HEK293T (cell line): ENCODE results near the gene INPP5A.

ENCODE experiments used
- CTCF ChIA-PET: fragments of 350-600 bp; formaldehyde crosslinking; extraction: SDS; loops from one replicate; lab custom pipeline; 2021; ENCODE audit warnings: antibody characterized with exemption, inconsistent platforms; lab: Yijun Ruan, JAX
- POLR2A ChIA-PET: fragments of 350-600 bp; formaldehyde crosslinking; extraction: SDS; loops from one replicate; lab custom pipeline; 2020; ENCODE audit warnings: antibody characterized with exemption, inconsistent platforms; lab: Yijun Ruan, JAX
- DNase-seq: peaks from one replicate; pipeline ENCODE4 v3.0.0; 2012; ENCODE audit warnings: mixed read lengths; ENCODE audit errors: extremely low spot score
- ARNT ChIP-seq: fragments of 450-650 bp; IDR thresholded peaks from 2 replicates; pipeline ENCODE4 v1.6.1; 2017; ENCODE audit warnings: mild to moderate bottlenecking
- BHLHE40 ChIP-seq: fragments of 450-650 bp; IDR thresholded peaks from 2 replicates; pipeline ENCODE4 v1.6.1; 2016; ENCODE audit warnings: mild to moderate bottlenecking, moderate library complexity, borderline replicate concordance
- CTBP1 ChIP-seq: fragments of 450-650 bp; IDR thresholded peaks from 2 replicates; pipeline ENCODE4 v1.6.1; 2016; ENCODE audit warnings: borderline replicate concordance
- ELF4 ChIP-seq: fragments of 450-650 bp; IDR thresholded peaks from 2 replicates; pipeline ENCODE4 v1.6.1; 2017; ENCODE audit warnings: antibody characterized with exemption
- FOXA1 ChIP-seq: fragments of 450-650 bp; IDR thresholded peaks from 2 replicates; pipeline ENCODE4 v1.6.1; 2016; ENCODE audit warnings: mild to moderate bottlenecking
- FOXK2 ChIP-seq: fragments of 450-650 bp; IDR thresholded peaks from 2 replicates; pipeline ENCODE4 v1.6.1; 2016; ENCODE audit warnings: mild to moderate bottlenecking
- FOXM1 ChIP-seq: fragments of 450-650 bp; IDR thresholded peaks from 2 replicates; pipeline ENCODE4 v1.6.1; 2017; ENCODE audit warnings: mild to moderate bottlenecking, borderline replicate concordance
- HDGF ChIP-seq: fragments of 450-650 bp; IDR thresholded peaks from 2 replicates; pipeline ENCODE4 v1.6.1; 2017; ENCODE audit warnings: antibody characterized with exemption, borderline replicate concordance
- L3MBTL2 ChIP-seq: fragments of 450-650 bp; conservative IDR thresholded peaks from 2 replicates; pipeline ENCODE4 v1.6.1; 2016; ENCODE audit warnings: mild to moderate bottlenecking
- LEF1 ChIP-seq: fragments of 450-650 bp; IDR thresholded peaks from 2 replicates; pipeline ENCODE4 v1.6.1; 2017; ENCODE audit warnings: mild to moderate bottlenecking, borderline replicate concordance
- NFRKB ChIP-seq: fragments of 450-650 bp; IDR thresholded peaks from 2 replicates; pipeline ENCODE4 v1.6.1; 2016; ENCODE audit warnings: mild to moderate bottlenecking, moderate library complexity
- SP1 ChIP-seq: fragments of 450-650 bp; IDR thresholded peaks from 2 replicates; pipeline ENCODE4 v1.6.1; 2017
- SUZ12 ChIP-seq: fragments of 450-650 bp; IDR thresholded peaks from 2 replicates; pipeline ENCODE4 v1.6.1; 2016; ENCODE audit warnings: mild to moderate bottlenecking
- TARDBP ChIP-seq: fragments of 450-650 bp; IDR thresholded peaks from 2 replicates; pipeline ENCODE4 v1.6.1; 2016
- ZNF384 ChIP-seq: fragments of 450-650 bp; IDR thresholded peaks from 2 replicates; pipeline ENCODE4 v1.6.1; 2016
- TF ChIP-seq, protein P1 (sequence below): fragments of 450-650 bp; IDR thresholded peaks from 2 replicates; pipeline ENCODE4 v1.6.1; 2016

INPP5A gene

DNA sequence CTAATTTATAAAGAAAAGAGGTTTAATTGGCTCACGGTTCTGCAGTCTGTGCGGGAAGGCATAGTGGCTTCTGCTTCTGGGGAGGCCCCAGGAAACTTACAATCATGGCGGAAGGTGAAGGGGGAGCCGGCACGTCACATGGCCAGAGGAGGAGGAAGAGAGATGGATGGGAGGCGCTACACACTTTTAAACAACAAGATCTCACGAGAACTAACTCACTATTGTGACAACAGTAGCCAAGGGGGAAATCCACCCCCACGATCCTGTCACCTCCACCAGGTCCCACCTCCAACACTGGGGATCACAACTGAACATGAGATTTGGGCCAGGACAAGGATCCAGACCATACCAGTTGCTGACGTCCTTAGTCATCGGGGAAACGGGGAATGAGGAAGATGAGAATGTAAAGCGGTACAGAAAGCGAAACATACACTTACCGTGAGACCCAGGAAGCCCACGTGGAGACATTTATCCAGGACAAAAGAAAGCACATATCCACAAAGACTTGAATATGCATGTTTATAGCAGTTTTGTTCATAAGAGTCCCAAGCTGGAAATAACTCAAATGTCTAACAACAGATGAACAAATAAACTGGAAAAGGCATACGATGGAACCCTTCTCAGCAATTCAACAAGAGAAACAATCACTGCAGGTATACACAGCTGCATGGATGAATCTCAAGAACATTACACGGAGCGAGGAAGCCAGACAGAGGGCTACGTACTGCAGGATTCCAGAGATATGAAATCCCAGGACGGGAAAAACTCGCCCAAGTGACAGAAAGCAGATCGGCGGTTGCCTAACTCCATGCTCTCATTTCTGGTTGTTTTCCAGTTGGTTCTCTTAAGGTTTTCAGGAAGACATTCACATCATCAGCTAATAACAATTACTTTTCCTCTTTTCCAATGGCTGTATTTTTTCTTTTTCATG is 26.2 kb upstream of the INPP5A start:
- TF ChIP-seq, protein P1, sequence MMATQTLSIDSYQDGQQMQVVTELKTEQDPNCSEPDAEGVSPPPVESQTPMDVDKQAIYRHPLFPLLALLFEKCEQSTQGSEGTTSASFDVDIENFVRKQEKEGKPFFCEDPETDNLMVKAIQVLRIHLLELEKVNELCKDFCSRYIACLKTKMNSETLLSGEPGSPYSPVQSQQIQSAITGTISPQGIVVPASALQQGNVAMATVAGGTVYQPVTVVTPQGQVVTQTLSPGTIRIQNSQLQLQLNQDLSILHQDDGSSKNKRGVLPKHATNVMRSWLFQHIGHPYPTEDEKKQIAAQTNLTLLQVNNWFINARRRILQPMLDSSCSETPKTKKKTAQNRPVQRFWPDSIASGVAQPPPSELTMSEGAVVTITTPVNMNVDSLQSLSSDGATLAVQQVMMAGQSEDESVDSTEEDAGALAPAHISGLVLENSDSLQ = no peak
- TF ChIP-seq BHLHE40 (no peak), L3MBTL2 (no peak), ZNF384 (no peak), CTBP1 (no peak), SP1 (no peak), FOXA1 (no peak), FOXK2 (no peak)
- DNase-seq = no peak
- ChIA-PET CTCF (interaction anchor here (0.7 to 0.8 kb wide), 2 partner anchors 60 to 116 kb away, joined by 4 read pairs; no protein-coding TSS in a partner anchor), POLR2A (no interaction called here)

GRCh38 chr10:132512052-132512442 is 25.5 kb upstream of the INPP5A start:
- TF ChIP-seq CTBP1 (no peak), HDGF (no peak), LEF1 (no peak), FOXM1 (no peak), ZNF384 (no peak), SUZ12 (no peak), FOXK2 (no peak), BHLHE40 (no peak), FOXA1 (no peak), ARNT (no peak), L3MBTL2 (no peak), TARDBP (no peak), ELF4 (no peak), NFRKB (no peak), SP1 (no peak)
- TF ChIP-seq, protein P1 = no peak
- no peak for DNase-seq
- ChIA-PET CTCF (interaction anchor here (0.6 to 0.8 kb wide), 3 partner anchors 45 to 116 kb away, joined by 3 to 4 read pairs (median 4); no protein-coding TSS in a partner anchor), POLR2A (no interaction called here)

DNA sequence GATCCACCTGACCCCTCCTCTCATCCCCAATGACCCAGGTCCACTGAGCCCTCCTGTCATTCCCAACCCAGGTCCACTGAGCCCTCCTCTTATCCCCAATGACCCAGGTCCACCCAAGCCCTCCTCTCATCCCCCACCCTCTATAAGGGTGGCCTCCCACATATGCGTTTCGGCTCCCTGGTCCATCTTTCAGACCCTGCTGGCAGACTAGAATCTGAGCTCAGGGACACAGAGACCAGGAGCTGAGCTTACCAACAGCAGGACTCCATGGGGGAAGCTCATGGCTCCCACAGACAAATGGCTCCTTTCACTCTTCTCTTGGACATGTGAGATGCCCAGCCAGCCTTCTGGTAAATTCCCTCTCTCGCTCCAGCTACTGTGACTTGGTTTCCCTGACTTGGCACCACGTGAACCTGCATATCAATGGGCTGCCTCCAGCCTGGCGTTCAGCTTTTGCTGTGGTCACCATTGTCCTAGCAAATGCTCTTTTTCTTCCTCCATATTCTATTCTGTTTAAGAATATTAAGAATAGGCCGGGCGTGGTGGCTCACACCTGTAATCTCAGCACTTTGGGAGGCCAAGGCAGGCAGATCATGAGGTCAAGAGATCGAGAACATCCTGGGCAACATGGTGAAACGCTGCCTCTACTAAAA is 24.8 kb upstream of the INPP5A start:
- POLR2A ChIA-PET = no interaction called here
- CTCF ChIA-PET = interaction anchor here (0.6 to 0.7 kb wide), 2 partner anchors 46 to 115 kb away, joined by 3 to 4 read pairs; no protein-coding TSS in a partner anchor
- DNase-seq = no peak
- no peak for TF ChIP-seq HDGF
- TF ChIP-seq, protein P1 = no peak
- TF ChIP-seq SUZ12 = no peak
- no peak for TF ChIP-seq TARDBP
- TF ChIP-seq CTBP1 = no peak
- TF ChIP-seq FOXA1 = no peak
- no peak for TF ChIP-seq FOXK2
- TF ChIP-seq LEF1 = no peak
- TF ChIP-seq L3MBTL2 = no peak
- TF ChIP-seq ZNF384 = no peak
- TF ChIP-seq BHLHE40 = no peak
- TF ChIP-seq ELF4 = no peak
- no peak for TF ChIP-seq SP1
- TF ChIP-seq NFRKB = no peak
- no peak for TF ChIP-seq ARNT
- TF ChIP-seq FOXM1 = no peak

- DNase-seq = no peak
- ChIA-PET POLR2A (no interaction called here), CTCF (no interaction called here)
- no peak for TF ChIP-seq NFRKB
- no peak for TF ChIP-seq CTBP1
- TF ChIP-seq FOXM1 = no peak
- TF ChIP-seq LEF1 = no peak
- no peak for TF ChIP-seq L3MBTL2
- TF ChIP-seq FOXK2 = no peak
- no peak for TF ChIP-seq ZNF384
- TF ChIP-seq SP1 = no peak
- no peak for TF ChIP-seq ARNT
Observed at GRCh38 chr10:132514821-132515520, 22.6 kb upstream of the INPP5A start.
